HCT116 (cell line): Measurements from ENCODE around the gene OMP. TPM values are rescaled to one million over a fixed set of nuclear protein-coding genes. Genes with fewer than 3 reads are reported as not detected.

ENCODE experiments used
- ATAC-seq: fragments of 200-7000 bp; cut with Tn5 transposase; 2 replicates; pipeline ENCODE4 v1.9.1; 2020; ENCODE audit warnings: mild to moderate bottlenecking, moderate library complexity
- BruUV-seq: library from RNA; stranded (reverse); fragments of 400-500 nt; replicated peaks from 2 replicates; lab custom pipeline; 2021; lab: Mats Ljungman, UMichigan
- CTCF ChIA-PET: fragments of 300-600 bp; sonication (Branson Sonifier 250); formaldehyde crosslinking; loops from one replicate; lab custom pipeline; 2021; ENCODE audit warnings: antibody characterized with exemption; lab: Charles Lee
- POLR2A ChIA-PET: fragments of 300-600, 350-600 bp; sonication (Branson Sonifier 250); formaldehyde crosslinking; loops from one replicate; lab custom pipeline; 2021; ENCODE audit warnings: antibody characterized with exemption; lab: Charles Lee
- RAD21 ChIA-PET, 2 experiments: fragments of 300-600 bp; sonication (Branson Sonifier 250); formaldehyde crosslinking; loops; one replicate each; lab custom pipeline; 2023; ENCODE audit warnings: low total read pairs in 2 of 2; ENCODE audit not compliant: uncharacterized antibody in 2 of 2, unreplicated experiment in 2 of 2, low non-redundant PET in 1 of 2; lab: Charles Lee
- DNase-seq: peaks from one replicate; pipeline ENCODE4 v3.0.0-alpha.2; 2010; ENCODE audit warnings: low read depth, low spot score
- H2AFZ ChIP-seq: fragments of 200-600 bp; shearing (Covaris generic), sonication (generic); 2 replicates; pipeline ENCODE4 v1.6.1; 2017; ENCODE audit warnings: low read depth, mixed run types, mixed read lengths, antibody characterized with exemption, low read length; ENCODE audit not compliant: poor library complexity, severe bottlenecking
- H3K27ac ChIP-seq: 2 replicates; pipeline ENCODE4 v1.5.1; 2012; ENCODE audit warnings: low read depth, low read length
- H3K27me3 ChIP-seq: fragments of 200-600 bp; sonication (generic); 2 replicates; pipeline ENCODE4 v1.6.1; 2016; ENCODE audit warnings: mixed run types, low read length, mixed read lengths; ENCODE audit not compliant: insufficient read depth
- H3K36me3 ChIP-seq, 2 experiments: fragments of 200-500 bp in 1 of 2; fragments of 200-600 bp in 1 of 2; sonication (Bioruptor generic) in 1 of 2; sonication (generic) in 1 of 2; 2 replicates each; pipeline versions ENCODE4 v1.5.1 to v1.6.1; 2014 to 2016; ENCODE audit warnings: low read length in 2 of 2, inconsistent platforms in 1 of 2, mixed read lengths in 1 of 2, mixed run types in 1 of 2; ENCODE audit not compliant: insufficient read depth in 2 of 2, control insufficient read depth in 1 of 2
- H3K4me1 ChIP-seq, 2 experiments: fragments of 200-600 bp in 1 of 2; sonication (generic) in 1 of 2; 2 replicates each; pipeline versions ENCODE4 v1.5.1 to v1.6.1; 2012 to 2017; ENCODE audit warnings: low read length in 2 of 2, inconsistent platforms in 1 of 2, mild to moderate bottlenecking in 1 of 2, mixed read lengths in 1 of 2, mixed run types in 1 of 2, moderate library complexity in 1 of 2; ENCODE audit not compliant: insufficient read depth in 2 of 2, control insufficient read depth in 1 of 2
- H3K4me2 ChIP-seq: fragments of 200-600 bp; sonication (generic); 2 replicates; pipeline ENCODE4 v1.6.1; 2017; ENCODE audit warnings: mixed run types, low read length, mixed read lengths
- H3K4me3 ChIP-seq, 2 experiments: fragments of 200-600 bp in 1 of 2; sonication (generic) in 1 of 2; replicated peaks in 1 of 2; 2 replicates each; pipeline ENCODE4 v1.5.1; 2011 to 2016; ENCODE audit warnings: low read length in 2 of 2, control low read depth in 1 of 2, low read depth in 1 of 2, mild to moderate bottlenecking in 1 of 2, mixed read lengths in 1 of 2, mixed run types in 1 of 2
- H3K79me2 ChIP-seq: fragments of 200-600 bp; sonication (generic); 2 replicates; pipeline ENCODE4 v1.6.1; 2017; ENCODE audit warnings: mild to moderate bottlenecking, mixed run types, low read length, moderate library complexity, mixed read lengths; ENCODE audit not compliant: insufficient read depth
- H3K9ac ChIP-seq: fragments of 200-600 bp; sonication (generic); 2 replicates; pipeline ENCODE4 v1.6.1; 2016; ENCODE audit warnings: low read length, mixed read lengths
- H3K9me2 ChIP-seq: fragments of 200-600 bp; sonication (generic), shearing (Covaris generic); 2 replicates; pipeline ENCODE4 v1.6.1; 2017; ENCODE audit warnings: mixed run types, mild to moderate bottlenecking, moderate library complexity; ENCODE audit not compliant: insufficient read depth
- H3K9me3 ChIP-seq, 2 experiments: fragments of 200-500 bp in 1 of 2; fragments of 200-600 bp in 1 of 2; sonication (Bioruptor generic) in 1 of 2; sonication (generic) in 1 of 2; 2 replicates each; pipeline ENCODE4 v1.6.1; 2014 to 2017; ENCODE audit warnings: low read length in 2 of 2, mixed read lengths in 2 of 2, inconsistent platforms in 1 of 2, low read depth in 1 of 2, mild to moderate bottlenecking in 1 of 2, mixed run types in 1 of 2, moderate library complexity in 1 of 2; ENCODE audit not compliant: control insufficient read depth in 1 of 2, insufficient read depth in 1 of 2
- H4K20me1 ChIP-seq: fragments of 200-600 bp; sonication (generic), shearing (Covaris generic); 2 replicates; pipeline ENCODE4 v1.6.1; 2017; ENCODE audit warnings: mixed run types, mild to moderate bottlenecking, moderate library complexity; ENCODE audit not compliant: insufficient read depth
- ATF3 ChIP-seq: IDR thresholded peaks from 2 replicates; pipeline ENCODE4 v1.6.1; 2012
- CEBPB ChIP-seq: IDR thresholded peaks from 2 replicates; pipeline ENCODE4 v1.6.1; 2012; ENCODE audit warnings: low read depth
- EZH2 ChIP-seq: fragments of 200-600 bp; sonication (generic); IDR thresholded peaks from 2 replicates; pipeline ENCODE4 v1.6.1; 2017; ENCODE audit warnings: antibody characterized with exemption, mixed run types
- JUND ChIP-seq: IDR thresholded peaks from 2 replicates; pipeline ENCODE4 v1.6.1; 2012
- POLR2A ChIP-seq: IDR thresholded peaks from 2 replicates; pipeline ENCODE4 v1.7.0; 2011; ENCODE audit warnings: borderline replicate concordance; ENCODE audit not compliant: insufficient read depth, insufficient read length; ENCODE audit errors: extremely low read depth
- SP1 ChIP-seq: IDR thresholded peaks from 2 replicates; pipeline ENCODE4 v1.6.1; 2012; ENCODE audit warnings: low read depth
- intact Hi-C: fragments of 100-400 bp; cut with micrococcal nuclease; formaldehyde crosslinking; loops from 2 replicates; pipeline ENCODE4 v1.10.0; 2022
- total RNA-seq: library from RNA; stranded (reverse); gene quantifications from one replicate; pipeline ENCODE4 v1.2.1, GENCODE V29; 2021; ENCODE audit not compliant: unreplicated experiment
- TF ChIP-seq, protein P1 (sequence below): IDR thresholded peaks from 2 replicates; pipeline ENCODE4 v1.6.1; 2012
- TF ChIP-seq, protein P2 (sequence below), 3 experiments: fragments of 200-600 bp in 1 of 3; sonication (generic) in 1 of 3; IDR thresholded peaks in 2 of 3; conservative IDR thresholded peaks in 1 of 3; 2 replicates each; pipeline ENCODE4 v1.5.1; 2012 to 2017; ENCODE audit warnings: low read depth in 2 of 3, low read length in 2 of 3, antibody characterized with exemption in 1 of 3, borderline replicate concordance in 1 of 3, control low read depth in 1 of 3, mild to moderate bottlenecking in 1 of 3, mixed read lengths in 1 of 3, mixed run types in 1 of 3, moderate library complexity in 1 of 3; ENCODE audit not compliant: insufficient read depth in 1 of 3
- TF ChIP-seq, protein P3 (sequence below): IDR thresholded peaks from 2 replicates; pipeline ENCODE4 v1.6.1; 2012; ENCODE audit warnings: low read depth

OMP gene
- total RNA-seq, 1 experiment from 2014 or later = not detected

- Histone ChIP-seq H3K4me3 (no peak overlapping the region; a peak in 2 of 4 replicates), H3K4me1 (peaks cover 15 to 29% of the 10 kb centered on the region in 2 experiments; a peak in 3 of 4 replicates), H3K9ac (no peak overlapping the region), H3K4me2 (peak overlapping the region; percentile 94), H3K9me2 (no peaks in the 10 kb centered on the region), H3K27ac (no peak overlapping the region), H3K9me3 (no peaks in the 10 kb centered on the region), H2AFZ (no peak overlapping the region), H3K36me3 (no peaks in the 10 kb centered on the region), H4K20me1 (no peaks in the 10 kb centered on the region), H3K27me3 (no peaks in the 10 kb centered on the region), H3K79me2 (no peaks in the 10 kb centered on the region)
- ChIA-PET CTCF (no interaction called here), RAD21 (no interaction called here), POLR2A (no interaction called here)
- DNase-seq (no peak), ATAC-seq (no peak)
- TF ChIP-seq, protein P1, sequence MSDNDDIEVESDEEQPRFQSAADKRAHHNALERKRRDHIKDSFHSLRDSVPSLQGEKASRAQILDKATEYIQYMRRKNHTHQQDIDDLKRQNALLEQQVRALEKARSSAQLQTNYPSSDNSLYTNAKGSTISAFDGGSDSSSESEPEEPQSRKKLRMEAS = no peak
- no peak for TF ChIP-seq CEBPB
- TF ChIP-seq JUND = no peak
- TF ChIP-seq ATF3 = no peak
- TF ChIP-seq, protein P2, sequence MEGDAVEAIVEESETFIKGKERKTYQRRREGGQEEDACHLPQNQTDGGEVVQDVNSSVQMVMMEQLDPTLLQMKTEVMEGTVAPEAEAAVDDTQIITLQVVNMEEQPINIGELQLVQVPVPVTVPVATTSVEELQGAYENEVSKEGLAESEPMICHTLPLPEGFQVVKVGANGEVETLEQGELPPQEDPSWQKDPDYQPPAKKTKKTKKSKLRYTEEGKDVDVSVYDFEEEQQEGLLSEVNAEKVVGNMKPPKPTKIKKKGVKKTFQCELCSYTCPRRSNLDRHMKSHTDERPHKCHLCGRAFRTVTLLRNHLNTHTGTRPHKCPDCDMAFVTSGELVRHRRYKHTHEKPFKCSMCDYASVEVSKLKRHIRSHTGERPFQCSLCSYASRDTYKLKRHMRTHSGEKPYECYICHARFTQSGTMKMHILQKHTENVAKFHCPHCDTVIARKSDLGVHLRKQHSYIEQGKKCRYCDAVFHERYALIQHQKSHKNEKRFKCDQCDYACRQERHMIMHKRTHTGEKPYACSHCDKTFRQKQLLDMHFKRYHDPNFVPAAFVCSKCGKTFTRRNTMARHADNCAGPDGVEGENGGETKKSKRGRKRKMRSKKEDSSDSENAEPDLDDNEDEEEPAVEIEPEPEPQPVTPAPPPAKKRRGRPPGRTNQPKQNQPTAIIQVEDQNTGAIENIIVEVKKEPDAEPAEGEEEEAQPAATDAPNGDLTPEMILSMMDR (IDR thresholded peaks at IDR 0.05 in 2 of 3, conservative IDR thresholded peaks at IDR 0.05 in 1 of 3; ENCODE audit: borderline replicate concordance in 1 of 3, insufficient read depth in 1 of 3, low read depth in 2 of 3, low read length in 2 of 3) = no peak
- TF ChIP-seq POLR2A = no peak
- TF ChIP-seq, protein P3, sequence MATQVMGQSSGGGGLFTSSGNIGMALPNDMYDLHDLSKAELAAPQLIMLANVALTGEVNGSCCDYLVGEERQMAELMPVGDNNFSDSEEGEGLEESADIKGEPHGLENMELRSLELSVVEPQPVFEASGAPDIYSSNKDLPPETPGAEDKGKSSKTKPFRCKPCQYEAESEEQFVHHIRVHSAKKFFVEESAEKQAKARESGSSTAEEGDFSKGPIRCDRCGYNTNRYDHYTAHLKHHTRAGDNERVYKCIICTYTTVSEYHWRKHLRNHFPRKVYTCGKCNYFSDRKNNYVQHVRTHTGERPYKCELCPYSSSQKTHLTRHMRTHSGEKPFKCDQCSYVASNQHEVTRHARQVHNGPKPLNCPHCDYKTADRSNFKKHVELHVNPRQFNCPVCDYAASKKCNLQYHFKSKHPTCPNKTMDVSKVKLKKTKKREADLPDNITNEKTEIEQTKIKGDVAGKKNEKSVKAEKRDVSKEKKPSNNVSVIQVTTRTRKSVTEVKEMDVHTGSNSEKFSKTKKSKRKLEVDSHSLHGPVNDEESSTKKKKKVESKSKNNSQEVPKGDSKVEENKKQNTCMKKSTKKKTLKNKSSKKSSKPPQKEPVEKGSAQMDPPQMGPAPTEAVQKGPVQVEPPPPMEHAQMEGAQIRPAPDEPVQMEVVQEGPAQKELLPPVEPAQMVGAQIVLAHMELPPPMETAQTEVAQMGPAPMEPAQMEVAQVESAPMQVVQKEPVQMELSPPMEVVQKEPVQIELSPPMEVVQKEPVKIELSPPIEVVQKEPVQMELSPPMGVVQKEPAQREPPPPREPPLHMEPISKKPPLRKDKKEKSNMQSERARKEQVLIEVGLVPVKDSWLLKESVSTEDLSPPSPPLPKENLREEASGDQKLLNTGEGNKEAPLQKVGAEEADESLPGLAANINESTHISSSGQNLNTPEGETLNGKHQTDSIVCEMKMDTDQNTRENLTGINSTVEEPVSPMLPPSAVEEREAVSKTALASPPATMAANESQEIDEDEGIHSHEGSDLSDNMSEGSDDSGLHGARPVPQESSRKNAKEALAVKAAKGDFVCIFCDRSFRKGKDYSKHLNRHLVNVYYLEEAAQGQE = no peak
- TF ChIP-seq SP1 = no peak
- no peak for TF ChIP-seq EZH2
- no TSS peak for BruUV-seq
- intact Hi-C loops = no loop called here
These were observed 34.7 kb upstream of the OMP start for GRCh38 chr11:77067861-77068443.
